Hepatocyte (in vitro differentiated cells): ENCODE measurements around the gene PDE8B. TPM values are rescaled to one million over a fixed set of nuclear protein-coding genes. Genes with fewer than 3 reads are reported as not detected.

Experiments
- DNase-seq: peaks from one replicate; pipeline ENCODE4 v3.0.0-alpha.2; 2016; ENCODE audit warnings: low spot score
- H2AFZ ChIP-seq: fragments of 200-600 bp; sonication (generic); 2 replicates; pipeline ENCODE4 v1.6.0; 2016; ENCODE audit warnings: antibody characterized with exemption, mild to moderate bottlenecking
- H3K27ac ChIP-seq: fragments of 200-600 bp; sonication (generic); 2 replicates; pipeline ENCODE4 v1.5.1; 2016; ENCODE audit warnings: mild to moderate bottlenecking
- H3K27me3 ChIP-seq: fragments of 200-600 bp; sonication (generic); 2 replicates; pipeline ENCODE4 v1.6.1; 2016
- H3K36me3 ChIP-seq: fragments of 200-600 bp; sonication (generic); replicated peaks from 2 replicates; pipeline ENCODE4 v1.5.1; 2016; ENCODE audit warnings: low read depth; ENCODE audit not compliant: insufficient read depth
- H3K4me1 ChIP-seq: fragments of 200-600 bp; sonication (generic); 2 replicates; pipeline ENCODE4 v1.5.1; 2016; ENCODE audit warnings: mild to moderate bottlenecking, moderate library complexity; ENCODE audit not compliant: insufficient read depth
- H3K4me2 ChIP-seq: fragments of 200-600 bp; sonication (generic); 2 replicates; pipeline ENCODE4 v1.6.0; 2016
- H3K4me3 ChIP-seq: fragments of 200-600 bp; sonication (generic); 2 replicates; pipeline ENCODE4 v1.5.1; 2016; ENCODE audit warnings: mild to moderate bottlenecking
- H3K79me2 ChIP-seq: fragments of 200-600 bp; sonication (generic); 2 replicates; pipeline ENCODE4 v1.6.0; 2017; ENCODE audit warnings: mild to moderate bottlenecking
- H3K9me2 ChIP-seq: fragments of 200-600 bp; sonication (generic); replicated peaks from 2 replicates; pipeline ENCODE4 v1.6.0; 2017; ENCODE audit warnings: mild to moderate bottlenecking; ENCODE audit not compliant: insufficient read depth
- H3K9me3 ChIP-seq: fragments of 200-600 bp; sonication (generic); 2 replicates; pipeline ENCODE4 v1.5.1; 2016; ENCODE audit warnings: low read depth, mild to moderate bottlenecking
- H4K20me1 ChIP-seq: fragments of 200-600 bp; sonication (generic); 2 replicates; pipeline ENCODE4 v1.6.0; 2016; ENCODE audit warnings: mild to moderate bottlenecking; ENCODE audit not compliant: insufficient read depth, poor library complexity, severe bottlenecking
- EZH2 ChIP-seq: fragments of 200-600 bp; sonication (generic); IDR thresholded peaks from 2 replicates; pipeline ENCODE4 v1.6.1; 2016; ENCODE audit warnings: antibody characterized with exemption, mild to moderate bottlenecking, borderline replicate concordance
- EZH2phosphoT487 ChIP-seq: fragments of 200-600 bp; sonication (generic); IDR thresholded peaks from one replicate; pipeline ENCODE4 v1.6.1; 2018; ENCODE audit warnings: antibody characterized with exemption, mild to moderate bottlenecking, low read depth, moderate library complexity; ENCODE audit not compliant: unreplicated experiment, severe bottlenecking
- WGBS: methylation state at CpG from one replicate; pipeline ENCODE4 v1.1.6; 2016; ENCODE audit warnings: low lambda C conversion rate; ENCODE audit errors: missing lambda C conversion rate; 5-methylcytosine and 5-hydroxymethylcytosine counted together
- polyA plus RNA-seq: library from polyadenylated mRNA; unstranded; fragments of >200 nt; fragmentation: Nextera tagmentation; extraction: Ambion mirVana; gene quantifications from 2 replicates; pipeline ENCODE4 v1.2.1, GENCODE V29; 2016
- total RNA-seq: library from RNA; depleted of rRNA; stranded (reverse); fragments of >200 nt; gene quantifications from 2 replicates; pipeline ENCODE4 v1.2.3, GENCODE V29; 2014
- TF ChIP-seq, protein P1 (sequence below): fragments of 200-600 bp; sonication (generic); IDR thresholded peaks from 2 replicates; pipeline ENCODE4 v1.5.1; 2016; ENCODE audit warnings: antibody characterized with exemption, mild to moderate bottlenecking; ENCODE audit not compliant: poor library complexity

Gene PDE8B, protein sequence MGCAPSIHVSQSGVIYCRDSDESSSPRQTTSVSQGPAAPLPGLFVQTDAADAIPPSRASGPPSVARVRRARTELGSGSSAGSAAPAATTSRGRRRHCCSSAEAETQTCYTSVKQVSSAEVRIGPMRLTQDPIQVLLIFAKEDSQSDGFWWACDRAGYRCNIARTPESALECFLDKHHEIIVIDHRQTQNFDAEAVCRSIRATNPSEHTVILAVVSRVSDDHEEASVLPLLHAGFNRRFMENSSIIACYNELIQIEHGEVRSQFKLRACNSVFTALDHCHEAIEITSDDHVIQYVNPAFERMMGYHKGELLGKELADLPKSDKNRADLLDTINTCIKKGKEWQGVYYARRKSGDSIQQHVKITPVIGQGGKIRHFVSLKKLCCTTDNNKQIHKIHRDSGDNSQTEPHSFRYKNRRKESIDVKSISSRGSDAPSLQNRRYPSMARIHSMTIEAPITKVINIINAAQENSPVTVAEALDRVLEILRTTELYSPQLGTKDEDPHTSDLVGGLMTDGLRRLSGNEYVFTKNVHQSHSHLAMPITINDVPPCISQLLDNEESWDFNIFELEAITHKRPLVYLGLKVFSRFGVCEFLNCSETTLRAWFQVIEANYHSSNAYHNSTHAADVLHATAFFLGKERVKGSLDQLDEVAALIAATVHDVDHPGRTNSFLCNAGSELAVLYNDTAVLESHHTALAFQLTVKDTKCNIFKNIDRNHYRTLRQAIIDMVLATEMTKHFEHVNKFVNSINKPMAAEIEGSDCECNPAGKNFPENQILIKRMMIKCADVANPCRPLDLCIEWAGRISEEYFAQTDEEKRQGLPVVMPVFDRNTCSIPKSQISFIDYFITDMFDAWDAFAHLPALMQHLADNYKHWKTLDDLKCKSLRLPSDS
- total RNA-seq = 9.2 and 13.2 TPM in 2 replicates
- polyA plus RNA-seq = 8.3 and 12.3 TPM in 2 replicates

DNA sequence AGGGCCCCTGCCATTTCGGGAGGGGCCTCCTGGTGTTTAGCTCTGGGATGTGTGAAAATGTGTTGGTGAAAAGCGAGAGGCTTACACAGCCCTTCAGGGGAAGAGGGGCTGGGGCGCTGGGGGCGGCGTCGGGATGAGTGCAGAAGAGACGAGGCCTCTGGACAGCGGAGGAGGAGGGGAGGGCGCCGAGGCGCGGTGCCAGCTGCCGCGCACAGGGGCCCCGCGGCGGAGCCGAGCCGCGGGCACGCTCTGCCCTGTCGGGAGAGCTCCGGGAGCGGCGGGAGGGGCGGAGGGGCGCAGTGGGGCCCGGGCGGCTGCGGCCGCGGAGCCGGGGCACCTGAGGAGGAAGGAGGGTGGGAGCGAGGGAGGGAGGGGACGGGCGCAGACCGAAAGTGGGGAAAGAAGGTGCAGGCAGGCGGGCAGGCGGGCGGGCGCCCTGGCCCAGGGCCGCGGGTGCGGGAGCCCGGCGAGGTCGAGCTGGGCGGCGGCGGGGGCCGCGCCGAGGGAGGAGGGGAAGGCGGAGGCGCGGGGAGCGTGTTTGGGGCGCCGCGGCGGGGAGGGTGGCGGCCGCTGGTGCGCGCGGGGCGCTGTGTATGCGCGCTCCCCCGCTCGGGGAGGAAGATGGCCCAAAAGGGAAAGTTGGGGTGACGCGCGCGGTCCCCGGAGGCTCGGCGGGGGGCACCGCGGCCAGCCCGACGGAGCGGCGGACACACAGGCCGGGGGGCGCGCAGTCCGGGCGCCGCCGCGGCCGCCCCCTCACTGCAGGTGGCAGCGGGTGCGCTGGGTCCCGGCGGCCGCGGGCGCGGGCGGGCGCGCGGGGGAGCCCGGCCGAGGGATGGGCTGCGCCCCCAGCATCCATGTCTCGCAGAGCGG is at the start of gene PDE8B:
Gene PDE8B, plus strand, starts transcription at position 590 of the 873 bp plus-strand sequence. Its CDS starts 246 bp downstream, at position 836.
- no peaks in the 10 kb centered on the region for H3K9me3 ChIP-seq
- no peak within 1 kb of the TSS for H3K27ac ChIP-seq
- DNase-seq = peak; percentile 35
- peaks cover 62% of the 10 kb centered on the region for H3K27me3 ChIP-seq
- H4K20me1 ChIP-seq = no peaks in the 10 kb centered on the region
- H3K4me3 ChIP-seq = peak within 1 kb of the TSS; percentile 34
- H3K4me2 ChIP-seq = peak within 1 kb of the TSS; percentile 95
- no peaks in the 10 kb centered on the region for H3K9me2 ChIP-seq
- TF ChIP-seq EZH2phosphoT487 = no peak
- TF ChIP-seq, protein P1, sequence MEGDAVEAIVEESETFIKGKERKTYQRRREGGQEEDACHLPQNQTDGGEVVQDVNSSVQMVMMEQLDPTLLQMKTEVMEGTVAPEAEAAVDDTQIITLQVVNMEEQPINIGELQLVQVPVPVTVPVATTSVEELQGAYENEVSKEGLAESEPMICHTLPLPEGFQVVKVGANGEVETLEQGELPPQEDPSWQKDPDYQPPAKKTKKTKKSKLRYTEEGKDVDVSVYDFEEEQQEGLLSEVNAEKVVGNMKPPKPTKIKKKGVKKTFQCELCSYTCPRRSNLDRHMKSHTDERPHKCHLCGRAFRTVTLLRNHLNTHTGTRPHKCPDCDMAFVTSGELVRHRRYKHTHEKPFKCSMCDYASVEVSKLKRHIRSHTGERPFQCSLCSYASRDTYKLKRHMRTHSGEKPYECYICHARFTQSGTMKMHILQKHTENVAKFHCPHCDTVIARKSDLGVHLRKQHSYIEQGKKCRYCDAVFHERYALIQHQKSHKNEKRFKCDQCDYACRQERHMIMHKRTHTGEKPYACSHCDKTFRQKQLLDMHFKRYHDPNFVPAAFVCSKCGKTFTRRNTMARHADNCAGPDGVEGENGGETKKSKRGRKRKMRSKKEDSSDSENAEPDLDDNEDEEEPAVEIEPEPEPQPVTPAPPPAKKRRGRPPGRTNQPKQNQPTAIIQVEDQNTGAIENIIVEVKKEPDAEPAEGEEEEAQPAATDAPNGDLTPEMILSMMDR = no peak
- TF ChIP-seq EZH2 = no peak
- peak within 1 kb of the TSS; percentile 28 for H2AFZ ChIP-seq
- H3K4me1 ChIP-seq = peaks cover 7% of the 10 kb centered on the region
- WGBS = 13% methylated on average over 3 of the region's 110 CpGs
- H3K36me3 ChIP-seq = no peaks in the 10 kb centered on the region
- H3K79me2 ChIP-seq = no peaks in the 10 kb centered on the region

DNA sequence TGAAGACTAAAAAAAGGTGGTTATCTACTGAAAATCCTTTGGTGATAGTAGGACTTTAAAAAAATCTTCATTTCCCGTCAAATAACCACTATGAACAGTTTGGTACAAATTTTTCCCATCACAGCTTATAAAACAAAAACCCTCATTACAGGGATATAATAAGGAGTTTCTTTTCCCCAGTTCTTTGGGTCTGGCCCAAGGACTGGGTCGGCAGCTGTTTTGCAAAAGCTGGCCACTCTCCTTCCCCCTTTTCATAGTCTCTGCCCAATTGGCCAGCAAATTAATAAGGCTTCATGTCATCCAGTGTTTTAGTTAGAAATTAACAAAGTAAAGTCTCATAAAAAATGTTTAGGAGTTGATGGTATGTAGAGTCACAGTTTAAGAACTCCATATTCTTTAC is 47.0 kb upstream of the PDE8B start:
- Histone ChIP-seq H3K27me3 (no peaks in the 10 kb centered on the region), H4K20me1 (no peaks in the 10 kb centered on the region), H3K9me2 (no peaks in the 10 kb centered on the region), H3K36me3 (no peaks in the 10 kb centered on the region), H3K4me3 (no peak overlapping the region), H3K79me2 (no peaks in the 10 kb centered on the region), H3K4me1 (peaks cover 10% of the 10 kb centered on the region), H2AFZ (no peak overlapping the region), H3K9me3 (no peaks in the 10 kb centered on the region), H3K27ac (no peak overlapping the region), H3K4me2 (no peak overlapping the region)
- TF ChIP-seq EZH2 = no peak
- TF ChIP-seq EZH2phosphoT487 = no peak
- TF ChIP-seq, protein P1 = no peak
- no peak for DNase-seq
- WGBS = 91% methylated on average over 2 of the region's 2 CpGs

DNA sequence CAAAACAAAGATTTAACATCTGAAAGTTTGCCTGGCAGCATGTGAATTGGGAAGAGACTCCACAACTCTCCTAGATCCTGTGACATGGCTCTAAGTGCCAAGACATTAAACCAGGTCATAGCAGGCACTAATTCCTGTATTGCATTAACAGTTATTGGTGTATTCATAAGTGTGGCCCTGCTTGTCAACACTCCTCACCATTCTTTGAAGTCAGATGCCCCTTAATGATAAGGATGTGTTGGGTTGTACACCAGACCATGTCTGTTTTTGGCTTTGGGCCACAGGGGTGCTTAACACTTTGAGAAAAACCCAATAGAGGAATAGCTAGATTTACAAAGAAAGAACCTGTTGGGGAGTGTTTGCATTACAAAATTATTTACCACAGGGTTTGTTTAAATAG is 43.4 kb upstream of the PDE8B start:
- Histone ChIP-seq H4K20me1 (no peaks in the 10 kb centered on the region), H3K27me3 (no peaks in the 10 kb centered on the region), H3K4me1 (peaks cover 16% of the 10 kb centered on the region), H3K9me2 (no peaks in the 10 kb centered on the region), H3K79me2 (no peaks in the 10 kb centered on the region), H2AFZ (no peak overlapping the region), H3K4me2 (no peak overlapping the region), H3K9me3 (no peaks in the 10 kb centered on the region), H3K27ac (no peak overlapping the region), H3K4me3 (no peak overlapping the region), H3K36me3 (no peaks in the 10 kb centered on the region)
- no peak for DNase-seq
- no peak for TF ChIP-seq EZH2phosphoT487
- no peak for TF ChIP-seq EZH2
- TF ChIP-seq, protein P1 = no peak
